NCI-H748 treated with DMSO at 0.1 percent for 48 hours (cell line): ENCODE data around the gene PREX1.

ENCODE experiments used
- DNase-seq: peaks from one replicate; lab custom pipeline; 2025; lab: John Stamatoyannopoulos, UW

The PREX1 gene

GRCh38 chr20:48717095-48717672 lies 110.6 kb downstream of the PREX1 start:
- no peak for DNase-seq

GRCh38 chr20:48716541-48716940 lies 111.3 kb downstream of the PREX1 start:
- no peak for DNase-seq

- DNase-seq = no peak
These were observed 111.7 kb downstream of the PREX1 start for GRCh38 chr20:48716086-48716485.

- no peak for DNase-seq
These were observed 113.0 kb downstream of the PREX1 start for GRCh38 chr20:48714764-48715163.

GRCh38 chr20:48711696-48712464 lies 115.9 kb downstream of the PREX1 start:
- DNase-seq = no peak

- DNase-seq = no peak
These were observed 116.8 kb downstream of the PREX1 start for GRCh38 chr20:48711044-48711428.

- no peak for DNase-seq
These were observed 117.3 kb downstream of the PREX1 start for GRCh38 chr20:48710341-48711043.

- DNase-seq = no peak
These were observed 118.1 kb downstream of the PREX1 start for GRCh38 chr20:48709744-48710143.

- DNase-seq = no peak
These were observed 118.6 kb downstream of the PREX1 start for GRCh38 chr20:48709058-48709691.

GRCh38 chr20:48708630-48709029 lies 119.2 kb downstream of the PREX1 start:
- no peak for DNase-seq

- DNase-seq = no peak
These were observed 119.7 kb downstream of the PREX1 start for GRCh38 chr20:48708116-48708515.

GRCh38 chr20:48706710-48707365 lies 121.0 kb downstream of the PREX1 start:
- DNase-seq = no peak

GRCh38 chr20:48706116-48706656 lies 121.6 kb downstream of the PREX1 start:
- no peak for DNase-seq

- no peak for DNase-seq
These were observed 122.3 kb downstream of the PREX1 start for GRCh38 chr20:48705240-48706115.

GRCh38 chr20:48704761-48705160 lies 123.0 kb downstream of the PREX1 start:
- no peak for DNase-seq

- DNase-seq = no peak
These were observed 124.1 kb downstream of the PREX1 start for GRCh38 chr20:48703511-48704219.

- DNase-seq = no peak
These were observed 124.7 kb downstream of the PREX1 start for GRCh38 chr20:48703107-48703506.

GRCh38 chr20:48702455-48702913 lies 125.3 kb downstream of the PREX1 start:
- no peak for DNase-seq

GRCh38 chr20:48701702-48702101 lies 126.1 kb downstream of the PREX1 start:
- no peak for DNase-seq
